Ascending aorta (tissue), 2 donors: ENCODE measurements around the gene FNDC11. TPM values are rescaled to one million over a fixed set of nuclear protein-coding genes. Genes with fewer than 3 reads are reported as not detected.
"Not testable (repeated sequence)": the region's sequence is repeated elsewhere in the genome, so short reads cannot be mapped to it uniquely, and the experiment has no call there.

Experiments
- DNase-seq, 2 donors: peaks; one replicate each; pipeline ENCODE4 v3.0.0-alpha.2; 2019; ENCODE audit warnings: low spot score in 2 of 2
- H3K27ac ChIP-seq, 2 donors: fragments of 200-600 bp; sonication (generic); one replicate each; pipeline ENCODE4 v1.5.1; 2016 to 2017; ENCODE audit warnings: mild to moderate bottlenecking in 1 of 2
- H3K27me3 ChIP-seq: fragments of 200-600 bp; sonication (generic); one replicate; pipeline ENCODE4 v1.5.1; 2017
- H3K36me3 ChIP-seq, 2 donors: fragments of 200-600 bp; sonication (generic); one replicate each; pipeline ENCODE4 v1.5.1; 2016
- H3K4me1 ChIP-seq, 2 donors: fragments of 200-600 bp; sonication (generic); one replicate each; pipeline ENCODE4 v1.5.1; 2016 to 2017; ENCODE audit warnings: mild to moderate bottlenecking in 1 of 2
- H3K4me3 ChIP-seq, 2 donors: fragments of 200-600 bp; sonication (generic); one replicate each; pipeline ENCODE4 v1.5.1; 2016 to 2017; ENCODE audit warnings: mild to moderate bottlenecking in 1 of 2
- H3K9me3 ChIP-seq, 2 donors: fragments of 200-600 bp; sonication (generic); one replicate each; pipeline ENCODE4 v1.5.1; 2016
- CTCF ChIP-seq, 3 experiments: fragments of 200-600 bp in 2 of 3; fragments of 450-650 bp in 1 of 3; sonication (generic) in 2 of 3; IDR thresholded peaks; one replicate each; pipeline ENCODE4 v1.5.1; 2016 to 2019; ENCODE audit warnings: antibody characterized with exemption in 3 of 3, mild to moderate bottlenecking in 1 of 3, moderate library complexity in 1 of 3
- intact Hi-C: fragments of 100-400 bp; cut with DNase I; formaldehyde crosslinking; loops from one replicate; pipeline ENCODE4 v1.15.1; 2023
- total RNA-seq: library from RNA; depleted of rRNA; stranded (reverse); fragments of >200 nt; gene quantifications from one replicate; pipeline ENCODE4 v1.1.0, GENCODE V29; 2016

Gene FNDC11
- total RNA-seq, 1 donor from 2014 or later: not detected

- TF ChIP-seq CTCF (IDR thresholded peaks at IDR 0.05): no peak
- Histone ChIP-seq H3K4me1 (peaks cover 8 to 9% of the 10 kb centered on the region in 2 donors), H3K27ac (no peak overlapping the region), H3K4me3 (no peak overlapping the region), H3K9me3 (no peaks in the 10 kb centered on the region), H3K36me3 (peaks cover under 1 to 17% of the 10 kb centered on the region in 2 donors), H3K27me3 (no peaks in the 10 kb centered on the region)
- no peak for DNase-seq
- intact Hi-C loops: loop anchor here (5.0 kb wide), 2 partner anchors 48 to 57 kb away; partner anchors contain the start of genes GMEB2 and PPDPF
Observed at GRCh38 chr20:63570281-63571086, 16.5 kb downstream of the FNDC11 start.

DNA sequence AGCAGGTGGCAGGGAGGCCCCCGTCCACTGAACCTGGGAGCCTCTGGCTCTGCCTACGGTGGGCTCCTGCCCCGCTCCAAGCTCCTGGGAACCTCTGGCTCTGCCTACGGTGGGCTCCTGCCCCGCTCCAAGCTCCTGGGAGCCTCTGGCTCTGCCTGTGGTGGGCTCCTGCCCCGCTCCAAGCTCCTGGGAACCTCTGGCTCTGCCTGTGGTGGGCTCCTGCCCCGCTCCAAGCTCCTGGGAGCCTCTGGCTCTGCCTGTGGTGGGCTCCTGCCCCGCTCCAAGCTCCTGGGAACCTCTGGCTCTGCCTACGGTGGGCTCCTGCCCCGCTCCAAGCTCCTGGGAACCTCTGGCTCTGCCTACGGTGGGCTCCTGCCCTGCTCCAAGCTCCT, 17.1 kb downstream of the FNDC11 start:
- H3K36me3 ChIP-seq: peaks cover 0 to 12% of the 10 kb centered on the region in 2 donors
- H3K27me3 ChIP-seq, H3K9me3 ChIP-seq, H3K27ac ChIP-seq, H3K4me3 ChIP-seq, H3K4me1 ChIP-seq, DNase-seq: not testable (repeated sequence)
- intact Hi-C loops: loop anchor here (5.0 kb wide), 2 partner anchors 49 to 56 kb away; partner anchors contain the start of genes GMEB2 and PPDPF

GRCh38 chr20:63572071-63572787, 18.3 kb downstream of the FNDC11 start:
- H3K27ac ChIP-seq: no peak overlapping the region
- H3K9me3 ChIP-seq: no peaks in the 10 kb centered on the region
- TF ChIP-seq CTCF (IDR thresholded peaks at IDR 0.05): no peak
- H3K27me3 ChIP-seq: no peaks in the 10 kb centered on the region
- no peak overlapping the region for H3K4me3 ChIP-seq
- DNase-seq: no peak
- peaks cover 8 to 9% of the 10 kb centered on the region in 2 donors for H3K4me1 ChIP-seq
- H3K36me3 ChIP-seq: peaks cover 0 to 6% of the 10 kb centered on the region in 2 donors
- intact Hi-C loops: loop anchor here (5.0 kb wide), 2 partner anchors 50 to 55 kb away; partner anchors contain the start of genes GMEB2 and PPDPF

DNA sequence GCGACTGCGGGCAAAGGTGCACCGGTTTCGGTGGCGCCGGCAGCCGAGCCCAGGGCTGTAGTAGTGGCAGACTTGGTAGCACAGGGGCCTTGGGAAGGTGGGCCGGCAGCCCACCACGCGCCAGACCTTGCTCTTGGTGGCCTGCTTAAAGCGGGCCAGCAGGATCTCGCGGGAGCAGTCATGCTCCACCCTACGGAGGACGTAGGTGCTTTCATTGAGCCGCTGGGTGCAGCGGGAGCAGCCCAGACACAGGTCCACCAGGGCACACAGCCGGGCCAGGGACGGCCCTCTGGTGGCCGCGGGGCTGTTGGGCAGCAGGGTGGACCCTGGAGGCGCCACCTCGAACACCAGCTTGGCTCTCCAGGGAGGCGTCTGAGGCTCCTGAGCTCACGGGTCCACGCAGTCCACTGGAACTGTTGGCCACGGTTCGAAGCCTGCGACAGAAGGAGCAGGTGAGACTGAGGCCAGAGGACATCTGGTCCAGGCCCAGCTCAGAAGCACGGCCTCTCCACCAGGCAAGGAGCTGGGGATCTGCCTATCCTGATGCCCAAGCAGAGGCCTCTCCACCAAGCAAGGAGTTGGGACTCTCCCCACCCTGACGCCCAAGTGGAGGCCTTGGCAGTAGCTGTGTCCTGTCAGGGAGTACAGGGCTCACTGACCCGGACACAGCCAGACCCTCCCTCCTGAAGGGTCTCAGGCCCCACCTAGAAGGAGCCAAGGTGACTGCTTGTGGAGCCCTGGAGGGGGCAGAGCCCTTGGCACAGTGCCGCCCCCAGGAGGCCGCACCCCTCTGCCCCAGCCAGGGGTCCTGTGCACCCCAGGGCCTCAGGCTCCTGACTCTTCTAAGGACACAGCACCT, 19.1 kb downstream of the FNDC11 start:
- Histone ChIP-seq H3K4me3 (peak overlapping the region; percentile 70 to 92), H3K36me3 (peaks cover 0 to 6% of the 10 kb centered on the region in 2 donors), H3K9me3 (no peaks in the 10 kb centered on the region), H3K27ac (peak overlapping the region; percentile 62 to 68), H3K4me1 (peaks cover 8 to 9% of the 10 kb centered on the region in 2 donors), H3K27me3 (no peaks in the 10 kb centered on the region)
- no peak for TF ChIP-seq CTCF (IDR thresholded peaks at IDR 0.05)
- intact Hi-C loops: loop anchor here (5.0 kb wide), 2 partner anchors 51 to 54 kb away; partner anchors contain the start of genes GMEB2 and PPDPF
- DNase-seq: no peak

DNA sequence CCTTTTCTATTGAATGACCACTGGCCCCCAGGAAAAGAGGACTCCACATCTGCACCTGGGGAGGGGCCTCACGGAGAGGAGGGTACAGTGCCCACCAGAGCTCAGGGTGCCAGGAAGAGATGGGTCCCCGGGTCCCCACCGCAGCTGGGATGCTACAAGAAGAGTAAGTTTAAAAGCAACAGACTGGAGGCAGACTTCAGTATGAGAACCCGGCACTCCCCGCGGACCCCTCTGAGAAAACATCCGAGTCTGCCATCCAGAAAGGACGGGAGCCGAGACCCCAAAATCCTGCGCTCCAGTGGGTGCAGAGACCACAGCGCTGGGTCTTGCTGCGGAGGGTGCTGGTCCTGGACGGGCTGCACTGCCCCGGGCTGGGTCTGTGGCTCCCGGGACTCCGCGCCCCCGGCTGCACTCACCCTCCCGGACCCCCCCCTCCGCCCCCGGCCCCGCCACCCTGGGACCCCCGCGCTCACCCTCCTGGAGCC, 19.7 kb downstream of the FNDC11 start:
- H3K4me3 ChIP-seq: peak overlapping the region; percentile 70 to 92
- H3K27ac ChIP-seq: peak overlapping the region; percentile 62 to 68
- peaks cover 0 to 6% of the 10 kb centered on the region in 2 donors for H3K36me3 ChIP-seq
- no peak for TF ChIP-seq CTCF (IDR thresholded peaks at IDR 0.05)
- no peaks in the 10 kb centered on the region for H3K27me3 ChIP-seq
- no peaks in the 10 kb centered on the region for H3K9me3 ChIP-seq
- intact Hi-C loops: loop anchor here (5.0 kb wide), 2 partner anchors 51 to 54 kb away; partner anchors contain the start of genes GMEB2 and PPDPF
- H3K4me1 ChIP-seq: peaks cover 8 to 9% of the 10 kb centered on the region in 2 donors
- DNase-seq: no peak
